Thyroid gland (tissue), 4 donors: ENCODE results near the gene SLC12A3. TPM values are rescaled to one million over a fixed set of nuclear protein-coding genes. Genes with fewer than 3 reads are reported as not detected.

Experiments
- DNase-seq, 2 donors: peaks; one replicate each; pipeline ENCODE4 v3.0.0-alpha.2; 2019
- H3K27ac ChIP-seq, 3 donors: fragments of 200-600 bp; sonication (generic); 1 replicate in 2 of 3; 2 replicates in 1 of 3; pipeline ENCODE4 v1.5.1; 2016 to 2019; ENCODE audit warnings: mild to moderate bottlenecking in 1 of 3, moderate library complexity in 1 of 3
- H3K27me3 ChIP-seq: fragments of 200-600 bp; sonication (generic); one replicate; pipeline ENCODE4 v1.5.1; 2019
- H3K36me3 ChIP-seq, 2 donors: fragments of 200-600 bp; sonication (generic); one replicate each; pipeline ENCODE4 v1.5.1; 2016 to 2019
- H3K4me1 ChIP-seq, 2 donors: fragments of 200-600 bp; sonication (generic); one replicate each; pipeline ENCODE4 v1.5.1; 2017 to 2019
- H3K4me3 ChIP-seq, 3 donors: fragments of 200-600 bp; sonication (generic); replicated peaks in 1 of 3; 1 replicate in 2 of 3; 2 replicates in 1 of 3; pipeline ENCODE4 v1.5.1; 2016; ENCODE audit warnings: mild to moderate bottlenecking in 1 of 3
- H3K9me3 ChIP-seq: fragments of 200-600 bp; sonication (generic); one replicate; pipeline ENCODE4 v1.5.1; 2017
- POLR2A ChIP-seq, 2 donors: fragments of 450-650 bp; IDR thresholded peaks; one replicate each; pipeline ENCODE4 v1.6.1; 2017; ENCODE audit warnings: antibody characterized with exemption in 2 of 2, mild to moderate bottlenecking in 2 of 2, moderate library complexity in 1 of 2
- WGBS, 2 donors: methylation state at CpG; one replicate each; pipeline ENCODE4 v1.1.5; 2017; 5-methylcytosine and 5-hydroxymethylcytosine counted together
- intact Hi-C: fragments of 100-400 bp; cut with DNase I; formaldehyde crosslinking; loops from one replicate; pipeline ENCODE4 v1.15.1; 2023
- total RNA-seq, 4 donors: library from RNA; depleted of rRNA; stranded (reverse); fragments of >200 nt; gene quantifications; one replicate each; pipeline ENCODE4 v1.2.3, GENCODE V29; 2016
- TF ChIP-seq, protein P1 (sequence below), 6 experiments: fragments of 200-600 bp in 3 of 6; fragments of 450-650 bp in 3 of 6; sonication (generic) in 3 of 6; IDR thresholded peaks; one replicate each; pipeline ENCODE4 v1.5.1; 2016 to 2019; ENCODE audit warnings: antibody characterized with exemption in 6 of 6, mild to moderate bottlenecking in 2 of 6, inconsistent platforms in 1 of 6, moderate library complexity in 1 of 6

SLC12A3 gene
- total RNA-seq, 4 donors from 2014 or later, result not detected

DNA sequence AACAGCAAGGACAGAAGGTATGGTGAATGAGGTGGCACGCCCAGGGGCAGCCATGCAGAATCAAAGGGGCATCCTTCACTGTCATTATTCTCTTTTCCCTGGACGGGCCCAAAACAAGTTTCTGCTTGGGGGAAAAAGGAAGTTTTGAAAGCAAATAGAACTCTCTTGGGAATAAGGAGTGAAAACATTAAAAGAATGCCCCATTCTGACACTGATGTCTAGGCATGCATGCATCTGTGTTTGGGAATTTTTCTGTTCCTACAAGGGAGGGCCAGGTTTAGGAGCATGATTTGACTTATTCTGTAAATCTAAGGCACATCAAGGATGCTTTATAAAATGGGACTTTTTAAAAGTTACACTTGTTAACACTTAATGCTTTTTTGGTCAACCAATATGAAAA, 34.3 kb upstream of the SLC12A3 start:
- Histone ChIP-seq H3K27ac (no peak overlapping the region), H3K27me3 (no peaks in the 10 kb centered on the region), H3K36me3 (peaks cover 26 to 34% of the 10 kb centered on the region in 2 donors), H3K4me1 (peaks cover 0 to 3% of the 10 kb centered on the region in 2 donors), H3K9me3 (no peaks in the 10 kb centered on the region), H3K4me3 (no peak overlapping the region)
- intact Hi-C loops, result no loop called here
- DNase-seq, result no peak
- TF ChIP-seq, protein P1, sequence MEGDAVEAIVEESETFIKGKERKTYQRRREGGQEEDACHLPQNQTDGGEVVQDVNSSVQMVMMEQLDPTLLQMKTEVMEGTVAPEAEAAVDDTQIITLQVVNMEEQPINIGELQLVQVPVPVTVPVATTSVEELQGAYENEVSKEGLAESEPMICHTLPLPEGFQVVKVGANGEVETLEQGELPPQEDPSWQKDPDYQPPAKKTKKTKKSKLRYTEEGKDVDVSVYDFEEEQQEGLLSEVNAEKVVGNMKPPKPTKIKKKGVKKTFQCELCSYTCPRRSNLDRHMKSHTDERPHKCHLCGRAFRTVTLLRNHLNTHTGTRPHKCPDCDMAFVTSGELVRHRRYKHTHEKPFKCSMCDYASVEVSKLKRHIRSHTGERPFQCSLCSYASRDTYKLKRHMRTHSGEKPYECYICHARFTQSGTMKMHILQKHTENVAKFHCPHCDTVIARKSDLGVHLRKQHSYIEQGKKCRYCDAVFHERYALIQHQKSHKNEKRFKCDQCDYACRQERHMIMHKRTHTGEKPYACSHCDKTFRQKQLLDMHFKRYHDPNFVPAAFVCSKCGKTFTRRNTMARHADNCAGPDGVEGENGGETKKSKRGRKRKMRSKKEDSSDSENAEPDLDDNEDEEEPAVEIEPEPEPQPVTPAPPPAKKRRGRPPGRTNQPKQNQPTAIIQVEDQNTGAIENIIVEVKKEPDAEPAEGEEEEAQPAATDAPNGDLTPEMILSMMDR (IDR thresholded peaks at IDR 0.05), result no peak
- TF ChIP-seq POLR2A (IDR thresholded peaks at IDR 0.05), result no peak
- WGBS, 2 donors, result 49 to 80% methylated on average over 2 of the region's 2 CpGs

GRCh38 chr16:56832768-56833167, 32.2 kb upstream of the SLC12A3 start:
- H3K36me3 ChIP-seq, result peaks cover 26 to 40% of the 10 kb centered on the region in 2 donors
- peaks cover 8 to 17% of the 10 kb centered on the region in 2 donors for H3K4me1 ChIP-seq
- no peak for DNase-seq
- H3K27me3 ChIP-seq, result no peaks in the 10 kb centered on the region
- no peak overlapping the region for H3K4me3 ChIP-seq
- no peak overlapping the region for H3K27ac ChIP-seq
- intact Hi-C loops, result no loop called here
- H3K9me3 ChIP-seq, result no peaks in the 10 kb centered on the region
- no peak for TF ChIP-seq POLR2A (IDR thresholded peaks at IDR 0.05)
- TF ChIP-seq, protein P1 (IDR thresholded peaks at IDR 0.05), result no peak

- Histone ChIP-seq H3K27me3 (no peaks in the 10 kb centered on the region), H3K27ac (no peak overlapping the region), H3K4me1 (peaks cover 8 to 17% of the 10 kb centered on the region in 2 donors), H3K4me3 (no peak overlapping the region), H3K36me3 (peaks cover 26 to 44% of the 10 kb centered on the region in 2 donors), H3K9me3 (no peaks in the 10 kb centered on the region)
- no peak for DNase-seq
- intact Hi-C loops, result no loop called here
- TF ChIP-seq POLR2A (IDR thresholded peaks at IDR 0.05), result no peak
- TF ChIP-seq, protein P1 (IDR thresholded peaks at IDR 0.05), result no peak
- WGBS, 2 donors, result 93 to 96% methylated on average over 9 of the region's 9 CpGs
These were observed 31.6 kb upstream of the SLC12A3 start for GRCh38 chr16:56833243-56833970.

GRCh38 chr16:56835320-56835719, 29.7 kb upstream of the SLC12A3 start:
- no peak for DNase-seq
- Histone ChIP-seq H3K9me3 (no peaks in the 10 kb centered on the region), H3K27me3 (no peaks in the 10 kb centered on the region), H3K36me3 (peaks cover 30 to 49% of the 10 kb centered on the region in 2 donors), H3K4me1 (peaks cover 8 to 17% of the 10 kb centered on the region in 2 donors), H3K27ac (peak overlapping the region in 2 of 3 donors; percentile 41 to 71), H3K4me3 (no peak overlapping the region)
- TF ChIP-seq POLR2A (IDR thresholded peaks at IDR 0.05), result no peak
- TF ChIP-seq, protein P1 (IDR thresholded peaks at IDR 0.05), result no peak
- intact Hi-C loops, result no loop called here
- 86 to 91% methylated on average over 2 of the region's 2 CpGs for WGBS, 2 donors

GRCh38 chr16:56836410-56837230, 28.4 kb upstream of the SLC12A3 start:
- Histone ChIP-seq H3K4me1 (peaks cover 8 to 17% of the 10 kb centered on the region in 2 donors), H3K4me3 (no peak overlapping the region), H3K36me3 (peaks cover 33 to 47% of the 10 kb centered on the region in 2 donors), H3K27me3 (no peaks in the 10 kb centered on the region), H3K9me3 (no peaks in the 10 kb centered on the region), H3K27ac (peak overlapping the region; percentile 41 to 71 (median 41))
- intact Hi-C loops, result no loop called here
- peak; percentile 53 to 55 for DNase-seq
- TF ChIP-seq POLR2A (IDR thresholded peaks at IDR 0.05), result no peak
- TF ChIP-seq, protein P1 (IDR thresholded peaks at IDR 0.05), result no peak
- 64% methylated on average over 5 of the region's 5 CpGs for WGBS, 2 donors
